H9 (cell line): ENCODE results near the gene TMCC3. TPM values are rescaled to one million over a fixed set of nuclear protein-coding genes. Genes with fewer than 3 reads are reported as not detected.

Source experiments
- DNase-seq: peaks from one replicate; pipeline ENCODE4 v3.0.0-alpha.2; 2017
- H2AFZ ChIP-seq: one replicate; pipeline ENCODE4 v1.6.1; 2013; ENCODE audit warnings: mild to moderate bottlenecking, low read length, control low read depth, moderate library complexity
- H2AK5ac ChIP-seq: 2 replicates; pipeline ENCODE4 v1.6.1; 2013; ENCODE audit warnings: low read length, control low read depth, mixed read lengths; ENCODE audit not compliant: insufficient read length
- H2BK120ac ChIP-seq: one replicate; pipeline ENCODE4 v1.6.1; 2013; ENCODE audit warnings: low read depth, mild to moderate bottlenecking, low read length, control low read depth, inconsistent platforms; ENCODE audit not compliant: poor library complexity, severe bottlenecking
- H2BK12ac ChIP-seq: 2 replicates; pipeline ENCODE4 v1.6.1; 2013; ENCODE audit warnings: low read length, control low read depth, mixed read lengths, low read depth; ENCODE audit not compliant: insufficient read length
- H2BK15ac ChIP-seq: 2 replicates; pipeline ENCODE4 v1.6.1; 2013; ENCODE audit warnings: low read depth, low read length, control low read depth
- H2BK20ac ChIP-seq: one replicate; pipeline ENCODE4 v1.6.1; 2013; ENCODE audit warnings: low read depth, mild to moderate bottlenecking, low read length, control low read depth, inconsistent platforms; ENCODE audit not compliant: poor library complexity, severe bottlenecking
- H2BK5ac ChIP-seq: 2 replicates; pipeline ENCODE4 v1.6.1; 2013; ENCODE audit warnings: low read length, control low read depth, mixed read lengths; ENCODE audit not compliant: insufficient read length
- H3K14ac ChIP-seq: 2 replicates; pipeline ENCODE4 v1.6.1; 2013; ENCODE audit warnings: low read length, control low read depth; ENCODE audit not compliant: insufficient read depth
- H3K18ac ChIP-seq: 2 replicates; pipeline ENCODE4 v1.6.1; 2013; ENCODE audit warnings: low read depth, mild to moderate bottlenecking, mixed read lengths, low read length, control low read depth; ENCODE audit not compliant: insufficient read length
- H3K23ac ChIP-seq: 2 replicates; pipeline ENCODE4 v1.6.1; 2013; ENCODE audit warnings: low read length, control low read depth, mixed read lengths, low read depth; ENCODE audit not compliant: insufficient read length
- H3K23me2 ChIP-seq: 2 replicates; pipeline ENCODE4 v1.6.1; 2013; ENCODE audit warnings: low read depth, mild to moderate bottlenecking, mixed read lengths, low read length, control low read depth; ENCODE audit not compliant: insufficient read length, poor library complexity, severe bottlenecking
- H3K27ac ChIP-seq: 2 replicates; pipeline ENCODE4 v1.5.1; 2013; ENCODE audit warnings: low read length, control low read depth, mixed read lengths, low read depth; ENCODE audit not compliant: insufficient read length
- H3K27me3 ChIP-seq: 2 replicates; pipeline ENCODE4 v1.6.1; 2013; ENCODE audit warnings: low read length, control low read depth, inconsistent platforms; ENCODE audit not compliant: insufficient read depth
- H3K4ac ChIP-seq: 2 replicates; pipeline ENCODE4 v1.6.1; 2013; ENCODE audit warnings: low read depth, mild to moderate bottlenecking, control low read depth, inconsistent platforms, low read length, moderate library complexity
- H3K4me1 ChIP-seq: 2 replicates; pipeline ENCODE4 v1.6.1; 2013; ENCODE audit warnings: low read length, control low read depth, inconsistent platforms; ENCODE audit not compliant: insufficient read depth
- H3K4me2 ChIP-seq: 2 replicates; pipeline ENCODE4 v1.6.1; 2013; ENCODE audit warnings: low read length, control low read depth, mixed read lengths; ENCODE audit not compliant: insufficient read length, insufficient read depth
- H3K56ac ChIP-seq: 2 replicates; pipeline ENCODE4 v1.6.1; 2013; ENCODE audit warnings: low read depth, mild to moderate bottlenecking, mixed read lengths, low read length, control low read depth; ENCODE audit not compliant: insufficient read length
- H3K79me1 ChIP-seq: 2 replicates; pipeline ENCODE4 v1.6.1; 2013; ENCODE audit warnings: low read depth, mild to moderate bottlenecking, moderate library complexity, low read length, control low read depth, inconsistent platforms; ENCODE audit not compliant: insufficient read depth, poor library complexity, severe bottlenecking
- H3K79me2 ChIP-seq: 2 replicates; pipeline ENCODE4 v1.6.1; 2013; ENCODE audit warnings: low read length, control low read depth, inconsistent platforms; ENCODE audit not compliant: insufficient read depth
- H3K9ac ChIP-seq: 2 replicates; pipeline ENCODE4 v1.6.1; 2013; ENCODE audit warnings: low read length, control low read depth, mixed read lengths; ENCODE audit not compliant: insufficient read length; ENCODE audit errors: extremely low read depth
- H3K9me3 ChIP-seq: one replicate; pipeline ENCODE4 v1.6.1; 2013; ENCODE audit warnings: low read depth, low read length, inconsistent platforms; ENCODE audit not compliant: control insufficient read depth
- H3T11ph ChIP-seq: one replicate; pipeline ENCODE4 v1.6.1; 2013; ENCODE audit warnings: mild to moderate bottlenecking, low read length, control low read depth, inconsistent platforms
- H4K20me1 ChIP-seq: one replicate; pipeline ENCODE4 v1.6.1; 2013; ENCODE audit not compliant: control insufficient read depth, insufficient read length, insufficient read depth
- H4K5ac ChIP-seq: 2 replicates; pipeline ENCODE4 v1.6.1; 2013; ENCODE audit warnings: low read depth, mild to moderate bottlenecking, mixed read lengths, low read length, control low read depth; ENCODE audit not compliant: insufficient read length
- H4K8ac ChIP-seq: replicated peaks from 2 replicates; pipeline ENCODE4 v1.6.1; 2013; ENCODE audit warnings: low read length, control low read depth, mixed read lengths, low read depth; ENCODE audit not compliant: insufficient read length
- H4K91ac ChIP-seq: 2 replicates; pipeline ENCODE4 v1.6.1; 2013; ENCODE audit warnings: low read depth, mild to moderate bottlenecking, moderate library complexity, mixed read lengths, low read length, control low read depth; ENCODE audit not compliant: insufficient read length
- H3K27ac Mint-ChIP-seq, 3 experiments: 2 replicates in 2 of 3; 3 replicates in 1 of 3; pipeline ENCODE4 v1.8.0; 2020 to 2021; ENCODE audit warnings: mixed read lengths in 3 of 3, mild to moderate bottlenecking in 1 of 3, moderate library complexity in 1 of 3
- H3K27me3 Mint-ChIP-seq: 2 replicates; pipeline ENCODE4 v1.8.0; 2021; ENCODE audit warnings: low read depth, mild to moderate bottlenecking, moderate library complexity, mixed read lengths
- H3K36me3 Mint-ChIP-seq, 3 experiments: 2 replicates in 2 of 3; 3 replicates in 1 of 3; pipeline ENCODE4 v1.8.0; 2020 to 2021; ENCODE audit warnings: low read depth in 3 of 3, mixed read lengths in 3 of 3; ENCODE audit not compliant: insufficient read depth in 1 of 3
- H3K4me1 Mint-ChIP-seq, 2 experiments: 2 replicates each; pipeline ENCODE4 v1.8.0; 2020; ENCODE audit warnings: mixed read lengths in 2 of 2
- H3K4me3 Mint-ChIP-seq, 2 experiments: 2 replicates in 1 of 2; 3 replicates in 1 of 2; pipeline ENCODE4 v1.8.0; 2020 to 2021; ENCODE audit warnings: mild to moderate bottlenecking in 2 of 2, mixed read lengths in 2 of 2, moderate library complexity in 1 of 2
- H3K9me3 Mint-ChIP-seq, 2 experiments: 2 replicates in 1 of 2; 3 replicates in 1 of 2; pipeline ENCODE4 v1.8.0; 2020; ENCODE audit warnings: mild to moderate bottlenecking in 2 of 2, mixed read lengths in 2 of 2, moderate library complexity in 1 of 2
- CTCF ChIP-seq: fragments of 200-600 bp; sonication (generic); conservative IDR thresholded peaks from 3 replicates; pipeline ENCODE4 v1.8.0; 2021; ENCODE audit warnings: antibody characterized with exemption, mild to moderate bottlenecking
- WGBS: extraction: QIAGEN DNeasy Blood & Tissue Kit; methylation state at CpG from one replicate; pipeline ENCODE4 v1.1.7; 2013; ENCODE audit warnings: missing lambda C conversion rate, low lambda C conversion rate, mixed read lengths; ENCODE audit not compliant: insufficient read length; ENCODE audit errors: extremely low coverage; 5-methylcytosine and 5-hydroxymethylcytosine counted together
- total RNA-seq: library from RNA; stranded (reverse); gene quantifications from 2 replicates; pipeline ENCODE4 v1.2.1, GENCODE V29; 2021

The TMCC3 gene
- total RNA-seq, 1 experiment from 2014 or later, result 0.87 TPM

- Histone ChIP-seq H3K23ac (no peak overlapping the region), H3K4ac (no peak overlapping the region), H4K5ac (no peak overlapping the region), H3K4me2 (no peak overlapping the region), H3K56ac (no peak overlapping the region), H3K23me2 (no peaks in the 10 kb centered on the region), H2BK12ac (no peak overlapping the region), H3K14ac (no peak overlapping the region; the same call in 1 of the 2 replicates), H2BK15ac (no peak overlapping the region), H4K20me1 (no peaks in the 10 kb centered on the region), H4K8ac (no peak overlapping the region), H3K27ac (no peak overlapping the region), H3K18ac (no peak overlapping the region), H3K27me3 (no peaks in the 10 kb centered on the region), H4K91ac (no peak overlapping the region), H3T11ph (no peak overlapping the region), H3K79me2 (no peaks in the 10 kb centered on the region), H3K79me1 (no peaks in the 10 kb centered on the region), H3K4me1 (no peaks in the 10 kb centered on the region), H2BK20ac (no peak overlapping the region), H3K9ac (no peak overlapping the region), H3K9me3 (no peaks in the 10 kb centered on the region), H2BK120ac (no peak overlapping the region), H2BK5ac (no peak overlapping the region), H2AK5ac (no peak overlapping the region), H2AFZ (no peak overlapping the region)
- no CpG with 5 or more reads among the region's 4 CpGs for WGBS
- DNase-seq, result no peak
- Mint-ChIP-seq H3K9me3 (no peaks in the 10 kb centered on the region), H3K27me3 (peaks cover 3% of the 10 kb centered on the region), H3K4me3 (no peak overlapping the region), H3K36me3 (no peaks in the 10 kb centered on the region), H3K27ac (no peak overlapping the region), H3K4me1 (peaks cover 13 to 23% of the 10 kb centered on the region in 2 experiments)
- no peak for TF ChIP-seq CTCF
These were observed 62.0 kb downstream of the TMCC3 start for GRCh38 chr12:94588346-94588745.
